ENCODE measurements around the gene NSG2. TPM values are rescaled to one million over a fixed set of nuclear protein-coding genes. Genes with fewer than 3 reads are reported as not detected.
A peak's percentile ranks its signal among the peaks of the same experiment; 100 is the strongest.

NSG2 gene
- total RNA-seq, 2 donors from 2014 or later, result 2.9 TPM; not detected in 1

DNA sequence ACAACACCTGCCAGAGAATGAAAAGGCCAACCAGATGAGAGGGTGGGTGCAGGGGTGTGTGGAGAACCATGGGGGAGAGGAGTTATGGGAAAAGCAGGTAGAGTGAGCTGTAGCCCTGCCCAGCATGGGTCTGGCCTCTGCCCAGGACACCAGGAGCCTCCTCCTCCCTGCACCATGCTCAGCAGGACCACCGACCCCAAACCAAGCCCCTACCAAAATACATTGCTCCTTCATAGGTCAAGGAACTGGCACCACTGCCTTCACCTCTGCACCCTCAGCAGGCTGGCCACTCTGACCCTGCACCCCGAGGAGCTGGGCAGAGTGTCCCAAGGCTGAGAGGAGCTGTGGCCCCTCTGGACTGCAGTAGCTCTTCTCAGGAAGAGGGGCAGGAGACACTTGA is 102.0 kb downstream of the NSG2 start:
- Histone ChIP-seq H3K4me3 (no peak overlapping the region), H3K36me3 (replicated peaks in 1 of 2; ENCODE audit: insufficient read depth in 1 of 2, low read depth in 2 of 2) (no peaks in the 10 kb centered on the region), H3K4me1 (no peaks in the 10 kb centered on the region), H3K9me3 (no peaks in the 10 kb centered on the region), H3K27ac (no peak overlapping the region), H3K27me3 (no peaks in the 10 kb centered on the region)
- TF ChIP-seq, protein P1, sequence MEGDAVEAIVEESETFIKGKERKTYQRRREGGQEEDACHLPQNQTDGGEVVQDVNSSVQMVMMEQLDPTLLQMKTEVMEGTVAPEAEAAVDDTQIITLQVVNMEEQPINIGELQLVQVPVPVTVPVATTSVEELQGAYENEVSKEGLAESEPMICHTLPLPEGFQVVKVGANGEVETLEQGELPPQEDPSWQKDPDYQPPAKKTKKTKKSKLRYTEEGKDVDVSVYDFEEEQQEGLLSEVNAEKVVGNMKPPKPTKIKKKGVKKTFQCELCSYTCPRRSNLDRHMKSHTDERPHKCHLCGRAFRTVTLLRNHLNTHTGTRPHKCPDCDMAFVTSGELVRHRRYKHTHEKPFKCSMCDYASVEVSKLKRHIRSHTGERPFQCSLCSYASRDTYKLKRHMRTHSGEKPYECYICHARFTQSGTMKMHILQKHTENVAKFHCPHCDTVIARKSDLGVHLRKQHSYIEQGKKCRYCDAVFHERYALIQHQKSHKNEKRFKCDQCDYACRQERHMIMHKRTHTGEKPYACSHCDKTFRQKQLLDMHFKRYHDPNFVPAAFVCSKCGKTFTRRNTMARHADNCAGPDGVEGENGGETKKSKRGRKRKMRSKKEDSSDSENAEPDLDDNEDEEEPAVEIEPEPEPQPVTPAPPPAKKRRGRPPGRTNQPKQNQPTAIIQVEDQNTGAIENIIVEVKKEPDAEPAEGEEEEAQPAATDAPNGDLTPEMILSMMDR (IDR thresholded peaks at IDR 0.05), result no peak
- no peak for TF ChIP-seq POLR2A (IDR thresholded peaks at IDR 0.05)
- intact Hi-C loops (cut with DNase I), result no loop called here
- ATAC-seq, result no peak
- 62 to 67% methylated on average over 1 to 2 of the region's 2 CpGs for WGBS, 2 donors
- no peak for DNase-seq

DNA sequence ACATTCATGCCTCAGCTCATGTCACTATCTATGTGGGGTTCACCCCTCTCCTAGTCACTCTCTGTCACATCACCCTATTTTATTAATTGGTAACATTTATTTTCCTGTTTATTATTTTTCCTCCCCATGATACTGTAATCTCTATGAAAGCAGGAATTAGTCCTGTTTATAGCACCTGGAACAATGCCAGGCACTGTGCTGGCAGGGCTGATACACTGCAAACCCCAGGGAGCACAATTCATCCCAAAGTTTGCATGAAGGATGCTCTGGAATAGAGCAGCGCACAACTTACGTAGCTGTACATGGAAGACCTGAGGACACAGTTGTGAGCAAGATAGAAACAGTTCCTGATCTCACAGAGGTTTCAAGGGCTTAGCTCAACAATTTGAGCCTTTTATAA is 103.2 kb downstream of the NSG2 start:
- Histone ChIP-seq H3K27ac (no peak overlapping the region), H3K9me3 (no peaks in the 10 kb centered on the region), H3K27me3 (no peaks in the 10 kb centered on the region), H3K4me1 (no peaks in the 10 kb centered on the region), H3K4me3 (no peak overlapping the region), H3K36me3 (replicated peaks in 1 of 2; ENCODE audit: insufficient read depth in 1 of 2, low read depth in 2 of 2) (no peaks in the 10 kb centered on the region)
- no peak for ATAC-seq
- intact Hi-C loops (cut with DNase I), result no loop called here
- 79 to 87% methylated on average over 2 of the region's 2 CpGs for WGBS, 2 donors
- TF ChIP-seq POLR2A (IDR thresholded peaks at IDR 0.05), result no peak
- TF ChIP-seq, protein P1 (IDR thresholded peaks at IDR 0.05), result no peak
- DNase-seq, result peak in 2 of 4 donors; percentile 22 to 34

DNA sequence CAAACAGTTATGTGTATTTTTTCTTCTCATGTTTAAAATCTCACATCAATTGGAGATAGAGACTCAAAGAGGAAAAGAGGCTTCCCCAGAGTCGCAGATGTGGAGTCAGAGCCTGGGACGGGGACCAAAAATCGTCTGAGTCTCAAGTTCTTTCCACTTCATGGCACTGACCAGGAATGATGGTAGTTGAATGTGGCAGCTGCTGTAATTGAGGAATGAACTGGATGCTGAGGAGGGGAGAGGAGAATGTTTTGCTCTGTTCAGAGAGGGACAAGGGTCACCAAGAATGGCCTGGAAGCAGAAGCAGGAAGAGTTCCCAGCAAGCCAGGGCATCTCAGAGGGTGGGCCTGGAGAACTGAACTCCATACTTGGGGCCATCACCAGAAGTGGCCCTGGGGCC is 103.9 kb downstream of the NSG2 start:
- TF ChIP-seq POLR2A (IDR thresholded peaks at IDR 0.05), result no peak
- TF ChIP-seq, protein P1 (IDR thresholded peaks at IDR 0.05), result no peak
- 70 to 82% methylated on average over 3 of the region's 3 CpGs for WGBS, 2 donors
- intact Hi-C loops (cut with DNase I), result no loop called here
- Histone ChIP-seq H3K9me3 (no peaks in the 10 kb centered on the region), H3K36me3 (replicated peaks in 1 of 2; ENCODE audit: insufficient read depth in 1 of 2, low read depth in 2 of 2) (no peaks in the 10 kb centered on the region), H3K27me3 (no peaks in the 10 kb centered on the region), H3K4me3 (no peak overlapping the region), H3K27ac (no peak overlapping the region), H3K4me1 (no peaks in the 10 kb centered on the region)
- DNase-seq (no peak), ATAC-seq (no peak)

DNA sequence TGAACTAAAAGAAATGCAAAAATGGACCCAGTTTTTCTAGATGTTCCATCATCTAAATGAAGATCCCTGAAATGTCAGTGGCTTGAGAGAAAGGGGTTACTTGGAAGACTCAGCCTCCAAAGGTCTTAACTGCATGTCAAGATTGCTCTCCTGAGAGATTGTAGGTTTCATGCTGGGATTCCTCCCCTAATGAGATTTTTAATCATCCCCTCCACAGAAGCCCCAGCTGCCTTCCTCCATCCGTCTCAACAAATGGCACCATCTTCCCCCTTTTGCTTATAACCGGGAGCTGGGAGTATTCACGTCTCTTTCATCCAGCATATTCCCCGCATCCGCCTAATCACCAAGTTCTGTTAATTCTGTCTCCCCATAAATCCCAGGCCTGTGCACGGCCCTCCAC is 104.5 kb downstream of the NSG2 start:
- TF ChIP-seq, protein P1 (IDR thresholded peaks at IDR 0.05), result no peak
- no peak for TF ChIP-seq POLR2A (IDR thresholded peaks at IDR 0.05)

DNA sequence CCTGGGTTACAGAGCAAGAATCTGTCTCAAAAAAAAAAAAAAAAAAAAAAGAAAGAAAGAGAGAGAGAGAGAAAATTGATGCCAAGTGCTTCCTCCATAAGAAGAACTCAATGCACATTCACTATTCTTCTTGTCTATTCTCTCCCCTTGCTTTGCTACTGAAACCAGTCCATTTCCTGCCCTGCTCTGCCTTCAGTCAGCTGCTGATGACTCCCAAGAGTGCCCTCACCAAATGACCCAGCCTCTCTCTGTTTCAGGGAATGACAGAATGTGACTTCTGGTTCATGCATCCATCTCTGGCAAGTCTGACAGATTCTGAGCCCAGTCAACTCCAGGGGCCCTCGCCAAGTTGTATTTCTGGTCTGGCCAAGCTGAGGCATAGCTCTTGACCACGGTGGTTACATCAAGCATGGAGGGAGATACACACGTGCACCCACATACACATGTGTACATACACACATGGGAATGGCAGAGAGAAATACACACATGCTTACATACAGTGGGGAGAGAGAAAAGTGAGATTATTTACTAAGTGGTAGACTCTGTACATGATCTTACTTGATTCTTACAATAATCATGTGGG is 106.2 kb downstream of the NSG2 start:
- H3K4me1 ChIP-seq, result no peaks in the 10 kb centered on the region
- no peak overlapping the region for H3K27ac ChIP-seq
- TF ChIP-seq POLR2A (IDR thresholded peaks at IDR 0.05), result no peak
- TF ChIP-seq, protein P1 (IDR thresholded peaks at IDR 0.05), result no peak
- ATAC-seq, result no peak
- H3K9me3 ChIP-seq, result no peaks in the 10 kb centered on the region
- 48 to 68% methylated on average over 3 of the region's 3 CpGs for WGBS, 2 donors
- no peaks in the 10 kb centered on the region for H3K27me3 ChIP-seq
- no peak for DNase-seq
- intact Hi-C loops (cut with DNase I), result no loop called here
- no peak overlapping the region for H3K4me3 ChIP-seq
- no peaks in the 10 kb centered on the region for H3K36me3 ChIP-seq (replicated peaks in 1 of 2; ENCODE audit: insufficient read depth in 1 of 2, low read depth in 2 of 2)

More for the DNA sequence above, 104.5 kb downstream of the NSG2 start:
- DNase-seq, result no peak
- intact Hi-C loops (cut with DNase I), result no loop called here
- Histone ChIP-seq H3K4me1 (no peaks in the 10 kb centered on the region), H3K4me3 (no peak overlapping the region), H3K36me3 (replicated peaks in 1 of 2; ENCODE audit: insufficient read depth in 1 of 2, low read depth in 2 of 2) (no peaks in the 10 kb centered on the region), H3K9me3 (no peaks in the 10 kb centered on the region), H3K27ac (no peak overlapping the region), H3K27me3 (no peaks in the 10 kb centered on the region)
- WGBS, 2 donors, result 77 to 81% methylated on average over 6 of the region's 6 CpGs
- ATAC-seq, result no peak
